Right lobe of liver (tissue), 6 donors: Measurements from ENCODE around the gene CHN2. TPM values are rescaled to one million over a fixed set of nuclear protein-coding genes. Genes with fewer than 3 reads are reported as not detected.

Experiments used
- ATAC-seq, 4 donors: fragments of 200-7000 bp; cut with Tn5 transposase; one replicate each; pipeline ENCODE4 v1.9.1; 2020; ENCODE audit warnings: mild to moderate bottlenecking in 4 of 4, moderate library complexity in 4 of 4
- DNase-seq, 3 donors: peaks; one replicate each; pipeline ENCODE4 v3.0.0-alpha.2; 2020
- H3K27ac ChIP-seq, 3 donors: fragments of 200-600 bp; one replicate each; pipeline ENCODE4 v1.8.0; 2022
- H3K27me3 ChIP-seq, 2 donors: fragments of 200-600 bp; one replicate each; pipeline ENCODE4 v1.8.0; 2022
- H3K36me3 ChIP-seq, 4 donors: fragments of 200-600 bp; sonication (generic) in 1 of 4; one replicate each; pipeline versions ENCODE4 v1.5.1 to v1.8.0; 2017 to 2022; ENCODE audit warnings: control low read depth in 1 of 4
- H3K4me1 ChIP-seq, 4 donors: fragments of 200-600 bp; sonication (generic) in 1 of 4; one replicate each; pipeline versions ENCODE4 v1.5.1 to v1.8.0; 2017 to 2022; ENCODE audit warnings: control low read depth in 1 of 4
- H3K4me3 ChIP-seq, 3 donors: fragments of 200-600 bp; one replicate each; pipeline ENCODE4 v1.8.0; 2022
- H3K9me3 ChIP-seq, 4 donors: fragments of 200-600 bp; sonication (generic) in 1 of 4; one replicate each; pipeline versions ENCODE4 v1.5.1 to v1.8.0; 2017 to 2022; ENCODE audit warnings: control low read depth in 1 of 4
- CTCF ChIP-seq, 4 donors: fragments of 200-600 bp in 3 of 4; fragments of 450-650 bp in 1 of 4; IDR thresholded peaks; one replicate each; pipeline versions ENCODE4 v1.5.1 to v1.8.0; 2016 to 2022; ENCODE audit warnings: antibody characterized with exemption in 4 of 4, mild to moderate bottlenecking in 2 of 4
- POLR2A ChIP-seq: fragments of 450-650 bp; IDR thresholded peaks from one replicate; pipeline ENCODE4 v1.6.1; 2017; ENCODE audit warnings: antibody characterized with exemption, mild to moderate bottlenecking
- WGBS: methylation state at CpG from one replicate; pipeline ENCODE4 v1.1.6; 2018; ENCODE audit warnings: low coverage, low lambda C conversion rate; ENCODE audit not compliant: insufficient coverage; ENCODE audit errors: missing lambda C conversion rate; 5-methylcytosine and 5-hydroxymethylcytosine counted together
- intact Hi-C, 2 donors: fragments of 100-400 bp; cut with DNase I; formaldehyde crosslinking; loops; one replicate each; pipeline versions ENCODE4 v1.11.2 to v1.14.1; 2022
- total RNA-seq, 6 experiments: library from RNA; depleted of rRNA in 2 of 6; stranded (reverse); fragments of >200 nt in 2 of 6; fragmentation: NEBNext Ultra II Directional in 3 of 6; extraction: Animal tissue kit (Norgen Biotek cat#: 25700) in 3 of 6; gene quantifications; one replicate each; pipeline versions ENCODE4 v1.1.0 to v1.2.4, GENCODE V29; 2016 to 2023
- donor health status: DM: no; HTN: yes; CAD: no.
- donor health status: DM: no; HTN: no; CAD: no.
- donor health status: DM: no; HTN: no; CAD: no.
- donor health status: DM: no; HTN: yes; CAD: no.
- donor health status: DM: no; HTN: yes; CAD: no.

CHN2 gene
- total RNA-seq, 6 experiments from 2014 or later, result 20.1 to 57.7 (median 31.5) TPM

- Histone ChIP-seq H3K27ac (peak overlapping the region; percentile 65 to 90 (median 76)), H3K4me1 (peaks cover 0 to 42% (median 11%) of the 10 kb centered on the region in 4 donors), H3K9me3 (no peaks in the 10 kb centered on the region), H3K36me3 (no peaks in the 10 kb centered on the region), H3K4me3 (no peak overlapping the region), H3K27me3 (no peaks in the 10 kb centered on the region)
- ATAC-seq (peak; percentile 76 to 90 (median 87)), DNase-seq (no peak)
- intact Hi-C loops, result no loop called here
- TF ChIP-seq CTCF (IDR thresholded peaks at IDR 0.05) (no peak), POLR2A (no peak)
- 33% methylated on average over 12 of the region's 13 CpGs for WGBS
Measured at GRCh38 chr7:29471444-29472138, 277.0 kb downstream of the CHN2 start.

- Histone ChIP-seq H3K4me3 (no peak overlapping the region), H3K4me1 (peaks cover 0 to 36% (median 12%) of the 10 kb centered on the region in 4 donors), H3K36me3 (no peaks in the 10 kb centered on the region), H3K27me3 (no peaks in the 10 kb centered on the region), H3K9me3 (no peaks in the 10 kb centered on the region), H3K27ac (no peak overlapping the region)
- ATAC-seq (no peak), DNase-seq (no peak)
- intact Hi-C loops, result no loop called here
- 78% methylated on average over 4 of the region's 4 CpGs for WGBS
- TF ChIP-seq POLR2A (no peak), CTCF (IDR thresholded peaks at IDR 0.05) (no peak)
Measured at GRCh38 chr7:29476916-29477315, 282.3 kb downstream of the CHN2 start.

GRCh38 chr7:29478226-29478625 lies 283.7 kb downstream of the CHN2 start:
- H3K9me3 ChIP-seq, result no peaks in the 10 kb centered on the region
- 100% methylated on average over 1 of the region's 3 CpGs for WGBS
- intact Hi-C loops, result no loop called here
- TF ChIP-seq POLR2A (no peak), CTCF (IDR thresholded peaks at IDR 0.05) (no peak)
- no peak overlapping the region for H3K4me3 ChIP-seq
- DNase-seq, result no peak
- peak overlapping the region in 1 of 3 donors; percentile 76 for H3K27ac ChIP-seq
- H3K4me1 ChIP-seq, result peaks cover 0 to 43% (median 12%) of the 10 kb centered on the region in 4 donors
- ATAC-seq, result no peak
- no peaks in the 10 kb centered on the region for H3K27me3 ChIP-seq
- no peaks in the 10 kb centered on the region for H3K36me3 ChIP-seq

- H3K27ac ChIP-seq, result peak overlapping the region in 1 of 3 donors; percentile 76
- H3K27me3 ChIP-seq, result no peaks in the 10 kb centered on the region
- WGBS, result 85% methylated on average over 4 of the region's 4 CpGs
- TF ChIP-seq POLR2A (no peak), CTCF (IDR thresholded peaks at IDR 0.05) (no peak)
- ATAC-seq, result no peak
- DNase-seq, result no peak
- H3K4me1 ChIP-seq, result peaks cover 0 to 47% (median 14%) of the 10 kb centered on the region in 4 donors
- intact Hi-C loops, result no loop called here
- no peaks in the 10 kb centered on the region for H3K9me3 ChIP-seq
- no peaks in the 10 kb centered on the region for H3K36me3 ChIP-seq
- H3K4me3 ChIP-seq, result no peak overlapping the region
Measured at GRCh38 chr7:29478687-29479240, 284.2 kb downstream of the CHN2 start.
